HG03520 (cell line): ENCODE data around the gene IFNL3.
"Not testable (repeated sequence)": the region's sequence is repeated elsewhere in the genome, so short reads cannot be mapped to it uniquely, and the experiment has no call there.

Source experiments
- ATAC-seq: cut with Tn5 transposase; IDR thresholded peaks from one replicate; pipeline ENCODE4 v1.9.1; 2021; ENCODE audit warnings: mild to moderate bottlenecking, moderate library complexity; ENCODE audit not compliant: unreplicated experiment

Gene IFNL3

DNA sequence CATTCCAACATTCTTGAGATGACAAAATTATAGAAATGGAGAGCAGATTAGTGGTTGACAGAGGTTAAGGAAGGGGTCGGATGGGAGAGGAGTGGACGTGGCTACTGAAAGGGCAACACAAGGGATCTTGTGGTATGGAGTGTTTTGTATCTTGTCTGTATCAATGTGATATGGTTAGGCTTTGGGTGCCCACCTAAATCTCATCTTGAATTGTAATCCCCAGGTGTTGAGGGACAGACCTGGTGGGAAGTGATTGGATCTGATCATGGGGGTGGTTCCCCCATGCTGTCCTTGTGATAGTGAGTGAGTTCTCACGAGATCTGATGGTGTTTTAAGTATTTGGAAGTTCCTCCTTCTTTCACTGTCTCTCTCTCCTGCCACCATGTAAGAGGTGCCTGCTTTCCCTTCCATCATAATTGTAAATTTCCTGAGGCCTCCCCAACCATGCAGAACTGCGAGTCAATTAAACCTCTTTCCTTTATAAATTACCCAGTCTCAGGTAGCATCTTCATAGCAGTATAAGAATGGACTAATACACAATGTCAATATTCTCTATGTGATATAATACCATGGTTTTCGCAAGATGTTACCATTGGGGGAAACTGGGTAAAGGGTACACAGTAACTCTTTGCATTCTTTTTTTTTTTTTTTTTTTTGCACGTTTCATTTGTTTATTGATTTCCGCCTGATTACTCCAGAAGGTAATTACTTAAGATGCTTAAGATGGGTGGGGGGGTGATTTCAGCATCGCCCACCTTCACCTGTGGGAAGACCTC lies 8.8 kb upstream of the IFNL3 start:
- ATAC-seq: no peak

DNA sequence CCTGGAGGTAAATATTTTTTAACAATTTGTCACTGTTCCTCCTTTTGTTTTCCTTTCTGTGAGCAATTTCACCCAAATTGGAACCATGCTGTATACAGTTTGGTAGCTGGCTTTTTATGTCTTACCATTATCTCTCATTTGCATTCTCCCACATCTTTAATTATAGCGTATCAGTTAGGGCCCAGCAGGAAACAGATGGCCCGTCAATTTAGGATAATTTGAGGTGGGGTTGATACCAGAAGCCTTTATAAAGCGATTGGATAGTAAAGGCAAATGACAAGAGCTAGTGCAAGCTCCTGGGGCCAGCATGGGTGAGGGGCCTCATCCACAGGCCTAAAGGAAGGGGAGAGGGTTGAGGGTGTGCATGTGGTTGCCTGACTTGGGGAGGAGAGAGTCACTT lies 7.7 kb upstream of the IFNL3 start:
- ATAC-seq: no peak

DNA sequence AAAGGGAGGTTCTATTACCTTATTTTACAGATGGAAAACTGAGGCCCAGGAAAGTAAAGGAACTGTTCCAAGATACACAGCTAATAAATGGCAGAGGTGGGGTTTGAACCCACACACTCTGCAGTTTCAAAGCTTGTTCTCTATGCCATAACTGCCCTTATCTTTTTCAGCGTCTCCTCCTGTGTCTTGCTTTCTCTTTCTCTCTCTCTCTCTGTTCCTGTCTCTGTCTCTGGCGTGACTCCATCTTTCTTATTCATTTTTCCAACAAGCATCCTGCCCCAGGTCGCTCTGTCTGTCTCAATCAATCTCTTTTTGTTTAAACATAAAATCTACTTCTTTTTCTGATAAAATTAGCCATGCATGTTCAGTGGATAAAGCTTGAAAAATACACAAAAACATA lies 7.0 kb upstream of the IFNL3 start:
- no peak for ATAC-seq

DNA sequence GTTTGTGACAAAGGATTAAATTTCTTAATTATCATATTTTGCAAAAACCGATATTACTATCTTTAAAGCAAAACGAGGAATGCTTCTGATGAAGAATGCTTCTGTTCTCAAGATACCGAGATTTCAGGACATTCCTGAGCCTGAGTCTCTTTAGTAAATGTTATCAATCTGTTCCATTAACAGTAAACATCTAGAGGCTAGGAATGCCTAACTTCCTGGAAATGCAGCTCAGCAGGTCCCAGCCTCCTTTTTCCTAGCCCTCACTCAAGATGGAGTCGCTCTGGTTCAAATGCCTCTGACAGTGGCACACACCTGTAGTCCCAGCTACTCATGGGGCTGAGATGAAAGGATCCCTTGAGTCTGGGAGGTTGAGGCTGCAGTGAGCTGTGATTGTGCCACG lies 6.3 kb upstream of the IFNL3 start:
- no peak for ATAC-seq

DNA sequence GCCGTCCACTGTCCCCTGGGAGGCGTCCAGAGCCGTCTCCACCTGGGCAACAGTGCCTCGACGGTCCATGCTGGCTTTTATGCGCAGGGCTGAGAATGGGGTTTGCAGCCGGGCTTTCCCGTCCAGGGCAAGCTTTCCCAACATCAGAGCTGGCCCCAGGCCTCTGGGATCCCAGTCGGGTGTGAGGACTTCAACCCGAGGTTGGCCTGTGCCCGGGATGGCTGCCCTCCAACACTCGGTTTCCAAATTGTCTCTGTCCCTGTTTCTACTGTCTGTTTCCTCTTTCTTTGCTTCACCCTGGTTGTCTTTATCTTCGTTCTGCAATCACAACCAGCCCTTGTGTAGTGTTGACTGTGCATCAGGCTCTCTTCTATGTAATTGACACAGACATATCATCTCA lies 4.0 kb upstream of the IFNL3 start, which contains the start of gene IFNL4:
TSS of gene IFNL4 (minus strand) at position 51 of the 400 bp plus-strand sequence.
- no peak for ATAC-seq

DNA sequence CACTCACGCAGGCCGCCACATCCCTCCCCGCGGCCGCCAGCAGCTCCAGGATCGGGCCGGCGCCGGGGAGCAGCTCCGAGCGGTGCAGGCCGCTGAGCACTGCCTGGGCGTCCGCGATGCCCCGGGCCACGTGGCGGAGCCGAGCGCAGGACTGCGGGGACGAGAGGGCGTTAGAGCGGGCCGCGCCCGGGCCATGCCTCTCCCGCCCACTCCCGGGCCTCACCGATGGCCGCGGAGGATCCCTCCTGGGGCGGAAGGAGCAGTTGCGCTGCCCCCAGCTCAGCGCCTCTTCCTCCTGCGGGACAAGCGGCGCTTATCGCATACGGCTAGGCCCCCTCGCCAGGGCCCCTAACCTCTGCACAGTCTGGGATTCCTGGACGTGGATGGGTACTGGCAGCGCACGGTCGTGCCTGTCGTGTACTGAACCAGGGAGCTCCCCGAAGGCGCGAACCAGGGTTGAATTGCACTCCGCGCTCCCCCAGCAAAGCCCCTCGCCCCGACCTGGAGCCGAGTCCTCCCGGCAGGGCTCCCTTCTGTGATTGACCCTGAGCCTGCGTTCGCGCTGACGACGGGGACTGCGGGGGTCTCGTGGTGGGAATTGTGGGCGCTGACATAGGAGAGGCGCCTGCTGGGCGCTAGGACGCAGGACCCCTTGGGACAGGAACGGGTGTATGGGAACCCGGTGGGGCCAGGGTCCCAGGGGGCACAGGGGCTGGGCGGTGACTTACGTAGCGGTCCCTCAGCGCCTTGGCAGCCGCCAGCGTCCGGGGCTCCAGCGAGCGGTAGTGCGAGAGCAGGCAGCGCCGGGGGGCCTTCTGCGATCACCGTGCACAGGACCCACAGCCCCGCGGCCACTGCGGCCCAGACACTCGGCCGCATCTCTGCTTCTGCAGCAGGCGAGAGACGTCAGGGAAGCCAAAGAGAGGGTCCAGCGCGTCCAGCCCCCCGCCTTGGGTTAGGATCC lies 3.2 kb upstream of the IFNL3 start:
- no peak for ATAC-seq

DNA sequence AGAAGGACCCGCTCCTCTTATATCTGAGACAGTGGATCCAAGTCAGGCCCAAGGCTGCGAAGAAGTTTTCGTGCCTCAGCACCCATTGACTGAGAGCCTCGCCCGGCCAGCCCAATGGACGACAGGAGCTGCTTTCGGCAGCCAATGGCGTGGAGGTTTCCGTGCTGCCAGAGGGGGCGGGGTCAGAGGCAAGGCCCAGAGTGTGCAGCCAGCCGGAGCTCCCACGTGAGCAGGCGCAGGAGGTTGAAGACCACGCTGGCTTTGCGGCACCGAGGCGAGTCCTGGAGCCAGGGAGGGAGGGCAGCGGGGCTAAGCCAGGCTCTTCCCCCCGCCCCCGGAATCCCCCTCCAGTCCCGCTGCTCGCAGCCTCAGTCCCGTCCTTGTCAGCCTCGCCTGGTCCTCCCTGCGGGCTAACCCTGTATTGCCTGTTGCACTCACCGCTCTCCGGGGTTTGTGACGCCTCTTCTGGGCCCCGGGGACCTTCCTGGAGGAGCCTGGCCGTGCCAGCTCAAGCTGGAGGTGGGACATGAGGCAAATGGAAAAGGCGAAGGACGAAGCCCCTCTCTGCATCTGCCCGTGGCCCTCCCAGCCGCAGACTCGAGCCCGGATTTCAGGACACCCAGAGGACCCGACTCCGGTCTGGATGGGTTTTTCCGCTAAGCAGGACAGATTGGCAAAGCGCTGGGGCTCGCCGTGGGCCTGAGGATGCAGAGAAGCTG lies 2.3 kb upstream of the IFNL3 start:
- ATAC-seq: no peak

DNA sequence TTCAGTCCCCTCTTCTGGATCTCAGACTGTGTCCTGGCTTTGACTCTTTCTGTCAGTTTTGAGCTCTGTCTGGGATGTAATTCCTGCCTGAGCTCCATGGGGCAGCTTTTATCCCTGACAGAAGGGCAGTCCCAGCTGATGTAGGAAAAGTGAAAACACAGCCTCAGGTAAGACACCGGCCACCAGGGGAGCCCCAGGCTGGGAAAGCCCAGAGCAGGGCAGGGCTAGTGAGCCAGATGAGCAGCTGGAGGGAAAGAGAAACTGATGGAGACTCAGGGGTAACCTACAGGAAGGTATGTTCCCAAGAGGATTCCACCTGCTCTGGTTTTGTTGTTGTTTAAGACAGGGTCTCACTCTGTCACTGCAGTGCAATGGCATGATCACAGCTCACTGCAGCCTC lies 360 bp upstream of the IFNL3 start:
- ATAC-seq: not testable (repeated sequence)

DNA sequence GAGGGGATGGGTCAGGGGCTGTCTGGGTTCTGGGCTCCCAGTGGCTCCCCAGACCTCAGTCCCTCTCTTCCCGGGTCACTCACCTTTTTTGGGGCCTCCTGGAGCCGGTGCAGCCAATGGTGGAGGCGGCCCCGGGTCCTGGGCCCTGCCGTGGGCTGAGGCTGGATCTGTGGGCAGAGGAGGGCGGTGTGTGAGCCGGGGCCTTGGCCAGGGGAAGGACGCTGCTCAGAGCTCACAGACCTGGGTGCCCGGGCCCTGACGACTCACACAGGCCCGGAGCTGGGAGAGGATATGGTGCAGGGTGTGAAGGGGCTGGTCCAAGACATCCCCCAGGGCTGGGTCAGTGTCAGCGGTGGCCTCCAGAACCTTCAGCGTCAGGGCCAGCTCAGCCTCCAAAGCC lies 1.1 kb downstream of the IFNL3 start:
- ATAC-seq: not testable (repeated sequence)

DNA sequence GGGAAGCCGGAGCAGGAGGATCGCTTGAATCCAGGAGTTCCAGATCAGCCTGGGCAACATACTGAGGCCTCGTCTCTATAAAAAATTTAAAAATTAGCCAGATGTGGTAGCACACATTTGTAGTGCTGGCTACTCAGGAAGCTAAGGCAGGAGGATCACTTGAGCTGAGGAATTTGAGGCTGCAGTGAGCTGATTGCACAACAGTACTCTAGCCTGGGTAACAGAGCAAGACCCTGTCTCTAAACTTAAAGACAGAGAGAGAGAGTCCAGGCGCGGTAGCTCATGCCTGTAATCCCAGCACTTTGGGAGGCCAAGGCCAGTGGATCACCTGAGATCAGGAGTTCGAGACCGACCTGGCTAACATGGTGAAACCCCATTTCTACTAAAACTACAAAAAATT lies 4.4 kb downstream of the IFNL3 start:
- ATAC-seq: no peak

DNA sequence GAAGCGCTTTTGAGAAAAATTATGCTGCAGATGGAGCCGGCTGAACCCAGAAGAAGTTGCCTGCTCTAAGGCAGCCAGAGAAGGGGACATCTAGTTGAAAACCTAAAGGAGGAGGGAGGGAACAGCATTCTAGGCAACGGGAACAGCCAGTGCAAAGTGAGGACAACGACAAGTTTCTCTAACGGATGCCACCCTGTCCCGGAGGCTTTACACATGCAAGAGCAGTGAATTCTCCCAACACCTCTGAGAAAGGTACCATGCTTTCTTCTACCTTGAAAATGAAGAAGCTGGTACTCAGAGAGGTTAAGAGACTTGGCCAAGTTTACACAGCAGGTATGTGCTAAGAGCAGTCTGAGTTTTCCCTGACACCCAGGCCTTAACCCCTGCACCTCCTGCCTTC lies 5.9 kb downstream of the IFNL3 start:
- ATAC-seq: no peak

DNA sequence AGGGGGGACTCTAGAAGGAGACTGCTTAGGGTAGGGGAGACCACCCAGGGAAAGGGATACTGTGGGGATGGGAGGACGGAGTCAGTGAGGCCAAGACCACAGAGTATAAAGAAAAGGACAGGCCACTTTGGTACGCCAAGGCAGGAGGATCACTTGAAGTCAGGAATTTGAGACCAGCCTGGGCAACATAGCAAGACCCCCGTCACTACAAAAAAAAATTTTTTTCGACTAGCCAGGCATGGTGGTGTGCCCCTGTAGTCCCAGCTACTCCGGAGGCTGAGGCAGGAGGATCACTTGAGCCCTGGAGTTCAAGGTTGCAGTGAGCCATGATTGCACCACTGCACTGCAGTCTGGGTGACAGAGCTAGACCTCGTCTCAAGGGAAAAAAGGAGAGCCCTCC lies 6.6 kb downstream of the IFNL3 start:
- no peak for ATAC-seq

DNA sequence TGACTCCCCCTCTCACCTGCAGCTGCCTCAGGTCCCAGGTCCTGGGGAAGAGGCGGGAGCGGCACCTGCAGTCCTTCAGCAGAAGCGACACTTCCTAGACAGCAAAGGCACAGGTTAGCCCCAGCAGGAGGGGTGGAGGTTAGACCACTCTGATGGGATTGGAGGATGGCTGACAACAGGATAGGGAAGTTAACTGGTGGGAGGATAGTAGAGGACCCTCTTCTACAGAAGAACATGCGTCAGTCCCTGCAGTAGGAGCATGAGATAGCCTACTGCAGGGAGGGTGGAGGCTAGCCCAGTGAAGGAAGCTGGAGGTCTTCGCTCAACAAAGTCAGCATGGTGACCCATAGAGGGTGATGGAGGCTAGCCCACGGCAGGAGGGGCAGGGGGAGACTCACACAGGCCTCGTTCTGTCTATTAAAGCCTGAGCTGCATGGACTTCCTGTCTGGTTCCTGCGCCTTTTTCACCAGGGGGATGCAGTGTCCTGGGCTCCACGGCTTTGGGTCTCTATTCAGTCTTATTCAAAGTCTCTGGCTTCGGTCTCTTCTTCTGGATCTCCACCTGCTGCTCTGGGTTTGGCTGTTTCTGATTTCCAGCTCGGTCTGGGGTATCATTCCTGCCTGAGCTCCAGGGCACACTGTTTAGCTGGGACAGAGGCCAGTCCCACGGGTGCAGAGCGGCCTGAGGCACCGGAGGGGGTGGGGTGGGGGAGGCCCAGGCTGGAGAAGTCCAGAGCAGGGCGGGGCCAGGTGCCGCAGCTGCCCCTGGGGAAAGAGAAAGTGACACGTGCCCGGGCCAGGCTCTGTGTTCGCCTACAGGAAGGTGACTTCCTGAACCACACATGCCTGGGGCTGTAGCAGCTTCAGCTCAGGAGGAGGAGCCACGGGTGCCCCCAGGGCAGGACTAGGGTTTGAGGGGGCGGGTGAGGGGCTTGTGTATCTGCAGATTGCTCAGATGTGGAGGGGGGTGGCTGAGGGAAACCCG lies 7.3 kb downstream of the IFNL3 start:
- ATAC-seq: no peak

DNA sequence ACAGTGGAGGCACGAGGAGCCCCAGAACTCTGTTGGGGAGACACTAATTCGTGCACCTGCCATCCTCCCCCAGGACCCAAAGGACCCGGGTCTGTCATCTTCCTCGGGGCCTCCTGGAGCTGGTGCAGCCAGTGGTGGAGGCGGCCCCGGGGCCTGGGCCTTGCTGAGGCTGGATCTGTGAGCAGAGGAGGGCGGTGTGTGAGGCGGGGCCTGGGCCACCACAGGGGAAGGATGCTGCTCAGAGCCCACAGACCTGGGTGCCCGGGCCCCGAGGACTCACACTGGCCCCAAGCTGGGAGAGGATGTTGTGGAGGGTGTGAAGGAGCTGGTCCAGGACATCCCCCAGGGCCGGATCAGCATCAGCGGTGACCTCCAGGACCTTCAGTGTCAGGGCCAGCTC lies 8.3 kb downstream of the IFNL3 start:
- no peak for ATAC-seq

DNA sequence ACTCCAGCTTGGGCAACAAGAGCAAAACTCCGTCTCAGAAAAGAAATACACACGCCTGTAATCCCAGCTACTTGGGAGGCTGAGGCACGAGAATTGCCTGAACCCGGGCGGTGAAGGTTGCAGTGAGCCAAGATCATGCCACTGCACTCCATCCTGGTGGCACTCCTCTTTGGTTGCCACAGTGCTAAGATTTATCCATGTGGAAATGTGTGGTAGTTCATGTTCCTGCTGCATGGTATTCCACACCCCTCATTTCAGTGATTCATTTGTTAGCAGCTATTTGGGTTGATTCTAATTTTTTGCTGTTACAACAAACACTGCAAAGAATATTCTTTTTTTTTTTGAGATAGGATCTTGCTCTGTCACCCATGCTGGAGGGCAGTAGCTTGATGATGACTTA lies 12.1 kb downstream of the IFNL3 start:
- no peak for ATAC-seq

DNA sequence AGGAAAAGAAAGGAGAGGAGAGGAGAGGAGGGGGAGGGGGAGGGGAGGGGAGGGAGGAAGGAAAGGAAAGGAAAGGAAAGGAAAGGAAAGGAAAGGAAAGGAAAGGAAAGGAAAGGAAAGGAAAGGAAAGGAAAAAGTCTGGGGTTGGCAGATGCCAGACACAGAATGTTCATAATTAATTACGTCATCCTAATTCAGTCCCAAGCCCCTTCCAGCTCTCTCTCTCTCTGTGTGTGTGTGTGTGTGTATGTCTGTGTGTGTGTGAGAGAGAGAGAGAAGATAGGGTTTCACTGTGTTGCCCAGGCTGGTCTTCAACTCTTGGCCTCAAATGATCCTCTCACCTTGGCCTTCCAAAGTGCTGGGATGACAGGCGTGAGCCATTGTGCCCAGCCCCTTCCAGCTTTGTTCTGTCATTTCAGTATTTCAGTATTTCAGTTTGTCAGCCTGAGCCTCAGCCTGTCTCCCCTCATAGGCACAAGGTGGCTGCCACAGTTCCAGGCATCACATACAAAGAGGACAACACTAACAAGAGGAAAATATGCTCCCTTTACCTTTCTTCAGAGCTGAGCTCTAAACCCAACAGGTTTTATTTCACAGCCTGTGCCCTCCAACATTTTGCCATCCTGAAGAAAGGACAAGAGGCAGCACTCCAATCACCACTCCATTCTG lies 14.6 kb downstream of the IFNL3 start:
- ATAC-seq: no peak

DNA sequence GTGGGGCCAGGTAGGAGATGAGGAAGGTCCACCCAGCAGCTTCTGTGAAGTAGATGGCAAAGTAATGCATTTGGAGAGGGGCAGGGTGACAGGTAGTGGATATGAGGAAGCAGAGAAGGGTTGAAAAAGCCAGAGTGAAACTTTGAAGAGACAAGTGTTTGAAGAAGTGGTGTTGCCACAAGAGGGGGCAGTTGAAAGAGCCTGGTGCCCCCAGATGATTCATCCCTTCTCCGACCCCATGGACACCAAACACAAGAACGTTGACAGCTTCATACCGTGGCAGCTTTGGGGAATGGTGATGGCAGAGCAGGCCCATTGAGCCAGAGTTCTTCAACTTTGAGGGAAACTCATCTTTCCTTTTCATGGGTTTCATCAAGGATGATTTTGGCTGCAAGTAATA lies 19.9 kb downstream of the IFNL3 start:
- no peak for ATAC-seq

DNA sequence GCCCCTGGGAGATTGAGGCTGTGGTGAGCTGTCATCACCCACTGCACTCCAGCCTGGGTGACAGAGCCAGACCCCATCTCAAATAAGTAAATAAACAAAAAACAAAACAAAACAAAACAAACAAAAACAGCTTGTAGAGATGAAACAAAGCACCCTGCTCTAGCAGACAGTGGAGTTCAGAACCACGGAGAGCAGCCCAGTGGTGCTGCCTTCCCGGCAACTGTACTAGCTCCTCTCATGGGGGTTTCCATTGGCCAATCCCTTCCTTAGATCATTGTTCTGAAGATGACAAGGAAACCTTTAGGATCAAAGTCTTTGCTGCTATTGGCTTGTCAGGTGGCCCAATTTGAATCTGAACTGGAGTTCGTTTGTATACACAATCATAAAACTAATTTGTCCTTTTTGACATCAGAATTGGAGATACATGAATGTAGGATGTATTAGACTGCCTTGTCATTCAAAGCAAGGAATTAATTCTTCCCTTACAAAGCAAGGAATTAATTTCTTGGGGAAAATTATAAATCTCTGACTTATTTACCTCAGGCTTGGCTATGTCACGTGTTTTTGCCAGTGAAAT lies 21.0 kb downstream of the IFNL3 start:
- ATAC-seq: no peak

DNA sequence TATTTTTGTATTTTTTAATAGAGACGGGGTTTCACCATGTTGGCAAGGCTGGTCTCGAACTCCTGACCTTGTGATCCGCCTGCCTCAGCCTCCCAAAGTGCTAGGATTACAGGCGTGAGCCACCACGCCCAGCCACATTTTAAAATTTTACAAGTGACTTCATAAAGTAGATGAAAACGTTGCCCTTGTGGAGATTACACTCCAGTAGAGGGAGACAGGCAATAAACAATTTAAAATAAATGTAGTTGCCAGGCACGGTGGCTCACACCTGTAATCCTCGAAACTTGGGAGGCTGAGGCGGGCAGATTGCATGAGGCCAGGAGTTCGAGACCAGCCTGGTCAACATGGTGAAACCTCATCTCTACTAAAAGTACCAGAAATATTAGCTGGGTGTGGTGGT lies 25.7 kb downstream of the IFNL3 start:
- ATAC-seq: not testable (repeated sequence)
